Fibroblast of pulmonary artery (primary cell): ENCODE data around the gene RPH3AL.
"Not testable (repeated sequence)": the region's sequence is repeated elsewhere in the genome, so short reads cannot be mapped to it uniquely, and the experiment has no call there.

Experiments
- DNase-seq: peaks from one replicate; pipeline ENCODE4 v3.0.0-alpha.2; 2010; ENCODE audit warnings: low read depth
- H3K4me3 ChIP-seq: replicated peaks from 2 replicates; pipeline ENCODE4 v1.5.1; 2011; ENCODE audit warnings: low read depth, mild to moderate bottlenecking, control low read depth, low read length, moderate library complexity
- CTCF ChIP-seq: IDR thresholded peaks from 2 replicates; pipeline ENCODE4 v1.5.1; 2011; ENCODE audit warnings: mild to moderate bottlenecking, control low read depth, low read length, inconsistent platforms; ENCODE audit errors: missing control alignments

RPH3AL gene

GRCh38 chr17:321386-321941, 31.1 kb downstream of the RPH3AL start:
- DNase-seq, result no peak
- no peak for TF ChIP-seq CTCF
- H3K4me3 ChIP-seq, result no peak overlapping the region

GRCh38 chr17:320809-321385, 31.7 kb downstream of the RPH3AL start:
- no peak for DNase-seq
- H3K4me3 ChIP-seq, result no peak overlapping the region
- TF ChIP-seq CTCF, result no peak

GRCh38 chr17:320139-320538, 32.5 kb downstream of the RPH3AL start:
- TF ChIP-seq CTCF, result no peak
- H3K4me3 ChIP-seq, result no peak overlapping the region
- no peak for DNase-seq

- TF ChIP-seq CTCF, result no peak
- no peak for DNase-seq
Measured at GRCh38 chr17:319266-319665, 33.3 kb downstream of the RPH3AL start.

GRCh38 chr17:317070-317469, 35.5 kb downstream of the RPH3AL start:
- not testable (repeated sequence) for H3K4me3 ChIP-seq, DNase-seq

More at GRCh38 chr17:319266-319665, 33.3 kb downstream of the RPH3AL start:
- H3K4me3 ChIP-seq, result no peak overlapping the region

GRCh38 chr17:315399-315798, 37.2 kb downstream of the RPH3AL start:
- not testable (repeated sequence) for H3K4me3 ChIP-seq, DNase-seq

- H3K4me3 ChIP-seq, DNase-seq: not testable (repeated sequence)
Measured at GRCh38 chr17:314614-314944, 38.0 kb downstream of the RPH3AL start.

- H3K4me3 ChIP-seq, result no peak overlapping the region
- no peak for DNase-seq
- no peak for TF ChIP-seq CTCF
Measured at GRCh38 chr17:313911-314613, 38.5 kb downstream of the RPH3AL start.
